ENCODE results near the gene UGGT2. TPM values are rescaled to one million over a fixed set of nuclear protein-coding genes. Genes with fewer than 3 reads are reported as not detected.

Gene UGGT2
- 7.2 to 11.4 TPM (median 9.1 TPM) in 5 replicates for total RNA-seq (2022; extraction: Qiagen RNA extraction)

DNA sequence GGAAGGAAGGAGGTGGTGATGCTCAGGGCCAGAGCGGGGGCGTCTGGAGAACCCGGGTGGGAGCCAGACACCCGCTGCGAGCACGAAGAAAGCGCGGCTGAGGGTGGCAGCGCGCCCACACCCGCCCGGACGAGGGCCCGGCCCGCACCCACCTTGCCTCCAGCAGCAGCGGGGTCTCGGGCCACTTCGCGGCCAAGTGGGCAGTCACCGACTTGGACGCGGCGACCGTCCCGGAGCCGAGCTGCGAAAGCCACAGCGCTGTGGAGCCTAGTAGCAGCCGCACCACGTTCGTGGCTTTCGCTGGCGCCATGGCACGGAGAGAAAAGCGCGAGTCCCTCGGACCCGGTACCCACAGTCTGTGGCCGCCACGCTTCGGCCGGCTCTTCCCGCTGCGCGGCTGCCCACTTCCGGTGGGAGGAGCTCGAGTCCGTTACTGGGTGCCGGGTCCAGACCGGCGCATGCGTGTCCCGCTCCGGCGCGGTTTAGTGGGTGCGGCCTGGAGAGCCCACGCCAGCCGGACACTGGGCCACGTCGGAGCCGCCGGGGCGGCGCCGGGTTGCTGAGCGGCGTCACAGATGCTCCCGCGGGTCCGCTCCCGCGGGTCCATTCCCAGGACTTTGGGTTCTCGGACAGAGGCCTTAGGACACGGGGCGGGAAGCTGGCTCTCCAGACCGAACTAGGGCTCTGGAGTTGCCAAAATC lies at the start of gene UGGT2:
UGGT2 (minus strand) TSS at position 399 of the 701 bp plus-strand sequence; CDS start at position 310, 89 bp downstream.

GRCh38 chr13:96089749-96090239 lies 36.6 kb upstream of the UGGT2 start, which contains the start of gene HS6ST3:
Gene HS6ST3 (plus strand): TSS chr13:96090107.

Other genes starting within 250 kb of the UGGT2 start
- not detected in 5 replicates for gene HS6ST3, start 36.7 kb upstream of the UGGT2 start, total RNA-seq (2022; extraction: Qiagen RNA extraction)

All from A549 treated with Mapracorat at 1 μM for 4 hours (cell line).